NCI-H1105 (cell line): Measurements from ENCODE around the gene IGLL5.

Source experiments
- DNase-seq: peaks from one replicate; lab custom pipeline; 2025; lab: John Stamatoyannopoulos, UW

The IGLL5 gene

GRCh38 chr22:22863001-22863400, 24.6 kb upstream of the IGLL5 start:
- DNase-seq = no peak

GRCh38 chr22:22865311-22866072, 22.1 kb upstream of the IGLL5 start:
- no peak for DNase-seq

DNA sequence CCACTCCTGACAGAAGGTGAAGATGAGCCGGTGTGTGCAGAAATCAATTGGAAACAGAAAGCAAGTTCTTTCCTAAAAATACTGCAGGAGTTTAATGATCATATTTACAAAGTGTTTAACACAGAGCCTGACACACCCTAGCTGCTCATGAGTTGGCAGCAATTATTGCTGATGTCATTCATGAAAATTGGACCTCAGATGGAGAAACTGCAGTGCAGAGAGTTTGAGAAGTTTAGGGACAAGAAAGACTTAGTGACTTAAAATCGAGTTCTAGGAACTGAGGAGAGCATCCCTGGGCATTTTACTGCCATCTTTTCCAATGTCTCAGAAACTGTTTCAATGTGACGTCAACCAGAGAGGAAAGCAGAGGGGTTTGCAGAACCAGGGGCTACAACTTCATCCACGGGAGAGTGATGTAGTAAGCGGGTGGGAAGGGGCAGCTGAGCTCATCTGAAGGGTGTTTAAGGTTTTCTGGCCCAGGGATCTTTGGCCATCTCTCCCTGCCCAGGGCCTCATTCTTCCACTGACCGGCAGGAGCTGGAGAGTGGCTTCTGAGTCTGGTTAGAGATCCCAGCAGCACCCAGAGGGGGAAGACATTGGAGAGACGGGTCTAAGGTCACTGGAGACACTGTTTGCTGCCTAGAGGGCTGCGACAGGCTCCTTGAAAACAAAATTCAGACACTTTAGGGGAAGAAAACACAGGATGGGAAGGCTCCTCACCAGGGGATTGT, 21.1 kb upstream of the IGLL5 start:
- DNase-seq = no peak

DNA sequence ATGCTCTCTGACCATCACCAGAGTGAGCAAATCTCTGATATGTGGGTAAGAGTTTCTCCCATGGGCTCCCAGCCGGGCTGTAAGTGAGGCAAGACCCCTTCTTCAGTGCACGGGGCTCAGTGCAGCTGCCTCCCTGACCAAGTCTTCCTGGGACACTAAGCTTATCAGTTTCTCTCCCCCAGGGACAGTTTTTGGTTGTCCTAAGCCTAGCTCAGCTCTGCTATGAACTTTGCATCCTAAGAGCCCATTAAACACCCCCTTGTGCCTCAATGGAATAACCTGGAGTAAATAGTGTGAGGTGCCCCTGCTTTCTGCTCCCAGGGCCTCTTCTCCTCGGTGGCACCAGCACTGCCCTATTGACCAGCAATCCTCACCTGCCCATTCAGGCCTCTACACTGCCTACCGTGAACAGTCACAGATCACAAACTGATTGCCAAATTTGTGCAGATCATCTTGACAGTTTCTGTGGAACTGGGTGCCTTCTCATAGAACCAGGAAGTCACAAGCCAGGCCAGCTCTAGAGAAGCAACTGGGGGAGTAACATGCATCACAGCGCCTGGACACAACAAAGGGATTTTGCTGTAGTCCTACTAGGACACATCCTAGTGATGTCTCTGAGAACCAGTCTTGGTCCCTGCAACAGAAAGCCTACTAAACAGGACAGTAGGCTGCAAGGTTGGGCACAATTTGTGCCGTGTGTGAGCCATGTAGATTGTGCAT, 19.5 kb upstream of the IGLL5 start:
- no peak for DNase-seq

GRCh38 chr22:22870577-22871404, 16.8 kb upstream of the IGLL5 start:
- DNase-seq = no peak

DNA sequence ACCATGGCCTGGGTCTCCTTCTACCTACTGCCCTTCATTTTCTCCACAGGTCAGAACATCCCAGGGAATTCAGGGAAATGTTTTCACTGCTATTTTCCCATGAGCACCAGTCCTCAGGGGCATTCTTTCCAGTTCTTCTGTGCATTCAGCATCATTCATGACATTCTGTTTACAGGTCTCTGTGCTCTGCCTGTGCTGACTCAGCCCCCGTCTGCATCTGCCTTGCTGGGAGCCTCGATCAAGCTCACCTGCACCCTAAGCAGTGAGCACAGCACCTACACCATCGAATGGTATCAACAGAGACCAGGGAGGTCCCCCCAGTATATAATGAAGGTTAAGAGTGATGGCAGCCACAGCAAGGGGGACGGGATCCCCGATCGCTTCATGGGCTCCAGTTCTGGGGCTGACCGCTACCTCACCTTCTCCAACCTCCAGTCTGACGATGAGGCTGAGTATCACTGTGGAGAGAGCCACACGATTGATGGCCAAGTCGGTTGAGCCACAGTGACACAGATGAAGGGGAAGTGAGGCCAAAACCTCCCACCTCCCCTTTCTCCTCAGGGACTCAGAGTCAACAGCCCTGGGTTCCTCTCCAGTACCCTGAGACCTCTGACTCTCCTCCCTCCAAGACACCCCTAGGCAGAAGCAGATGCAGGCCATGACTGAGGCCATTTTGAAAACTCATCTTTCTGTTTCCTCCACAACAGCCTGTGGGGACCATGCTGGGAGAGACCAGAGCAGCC, 15.9 kb upstream of the IGLL5 start:
- DNase-seq = no peak

- no peak for DNase-seq
These were observed 14.6 kb upstream of the IGLL5 start for GRCh38 chr22:22872722-22873708.

DNA sequence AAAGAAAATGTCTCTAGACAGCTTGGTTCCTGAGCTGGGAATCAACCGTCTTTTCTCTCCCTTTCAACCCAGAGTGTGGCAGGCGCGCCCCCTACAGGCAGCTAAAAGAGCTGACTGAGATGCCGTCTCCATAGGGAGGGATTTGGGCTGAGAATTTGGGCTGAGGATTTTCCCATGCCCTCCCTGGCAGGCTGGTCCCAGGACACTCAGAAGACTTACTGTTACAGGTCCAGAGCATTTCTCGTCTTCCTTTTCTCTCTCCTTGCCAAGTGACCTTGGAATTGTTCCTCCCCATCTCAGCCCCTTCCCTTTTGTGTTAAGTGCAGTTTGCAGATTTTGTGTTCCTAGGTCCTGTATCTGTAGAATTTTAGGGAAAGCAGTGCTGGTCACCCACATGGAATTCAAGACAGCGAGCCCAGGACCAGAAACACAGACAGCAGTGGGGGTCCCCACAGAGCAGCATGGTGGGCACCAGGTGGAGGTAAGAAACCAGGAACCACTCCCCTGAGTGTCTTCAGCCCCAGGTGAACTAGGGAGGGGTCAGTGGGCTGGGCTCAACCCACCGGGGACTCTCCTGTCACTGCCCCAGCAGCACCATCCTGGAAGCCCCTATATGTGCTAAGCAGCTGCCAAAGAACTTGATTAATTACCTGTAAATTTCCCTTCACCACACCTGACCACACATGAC, 9.9 kb upstream of the IGLL5 start:
- DNase-seq = peak; percentile 37

- DNase-seq = no peak
These were observed 9.4 kb upstream of the IGLL5 start for GRCh38 chr22:22878211-22878570.

- no peak for DNase-seq
These were observed 8.6 kb upstream of the IGLL5 start for GRCh38 chr22:22878801-22879674.

- DNase-seq = no peak
These were observed 7.9 kb upstream of the IGLL5 start for GRCh38 chr22:22879675-22880155.

GRCh38 chr22:22880645-22881044, 7.0 kb upstream of the IGLL5 start:
- DNase-seq = no peak

DNA sequence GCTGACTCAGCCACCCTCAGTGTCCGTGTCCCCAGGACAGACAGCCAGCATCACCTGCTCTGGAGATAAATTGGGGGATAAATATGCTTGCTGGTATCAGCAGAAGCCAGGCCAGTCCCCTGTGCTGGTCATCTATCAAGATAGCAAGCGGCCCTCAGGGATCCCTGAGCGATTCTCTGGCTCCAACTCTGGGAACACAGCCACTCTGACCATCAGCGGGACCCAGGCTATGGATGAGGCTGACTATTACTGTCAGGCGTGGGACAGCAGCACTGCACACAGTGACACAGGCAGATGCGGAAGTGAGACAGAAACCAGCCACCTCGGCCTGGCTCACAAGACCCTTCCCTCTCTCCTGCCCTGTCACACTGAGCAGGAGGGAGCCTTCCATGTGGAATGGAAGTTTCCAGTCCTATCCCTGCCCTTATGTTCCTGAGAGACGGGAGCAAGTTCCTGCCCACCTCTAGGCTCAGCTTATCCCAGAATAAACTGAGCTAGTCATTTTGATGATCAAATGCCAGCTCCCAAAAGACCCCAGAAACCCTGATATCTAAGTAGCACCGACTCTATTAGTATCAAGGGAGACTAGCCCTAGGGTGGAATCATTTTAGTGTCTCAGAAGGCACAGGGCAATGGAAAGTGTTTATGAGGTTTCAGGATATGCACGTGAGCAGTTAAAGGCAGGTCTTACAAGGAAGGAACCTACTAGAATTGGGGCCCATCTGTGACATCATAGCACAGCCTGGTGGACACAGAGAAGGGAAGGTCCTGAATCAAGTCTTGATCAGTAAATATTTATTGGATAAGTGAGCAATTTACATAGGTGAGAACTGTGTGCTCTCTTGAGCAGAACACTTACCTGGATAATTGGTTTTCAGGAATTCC, 6.3 kb upstream of the IGLL5 start:
- no peak for DNase-seq

DNA sequence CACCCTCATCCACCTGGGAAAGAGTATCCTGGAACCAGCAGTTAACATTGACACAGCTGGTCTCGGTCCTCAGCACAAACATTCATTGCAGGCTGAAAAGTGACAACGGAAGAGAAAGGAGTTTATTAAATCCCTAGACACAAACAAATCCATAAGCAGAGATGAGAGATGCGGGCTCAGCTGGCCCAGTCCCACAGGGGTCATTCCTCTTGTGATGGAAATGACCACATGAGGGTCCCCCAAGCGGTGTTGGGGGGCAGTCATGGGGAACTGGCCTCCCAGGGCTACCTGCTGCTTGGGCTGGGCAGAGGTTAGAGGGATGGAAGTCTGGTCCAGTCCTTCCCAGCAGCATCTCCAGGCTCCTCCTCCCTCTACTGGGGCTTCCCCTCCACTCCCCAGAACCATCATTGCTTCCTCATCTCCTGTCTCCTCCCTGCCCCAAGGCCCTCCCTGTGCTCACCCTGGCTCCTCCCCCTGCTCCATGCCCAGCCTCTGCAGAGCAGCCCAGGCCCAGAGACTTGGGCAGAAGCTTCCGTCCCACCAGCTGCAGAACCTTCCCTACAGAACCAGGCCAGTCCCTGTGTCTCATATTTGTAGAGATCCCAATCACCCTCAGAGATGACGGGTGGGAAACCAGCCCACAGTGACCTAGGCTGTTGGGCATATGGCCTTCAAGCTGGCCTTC, 5.4 kb upstream of the IGLL5 start:
- DNase-seq = no peak

GRCh38 chr22:22883090-22883727, 4.4 kb upstream of the IGLL5 start:
- no peak for DNase-seq
